ENCODE data around the gene C2CD5.

DNA sequence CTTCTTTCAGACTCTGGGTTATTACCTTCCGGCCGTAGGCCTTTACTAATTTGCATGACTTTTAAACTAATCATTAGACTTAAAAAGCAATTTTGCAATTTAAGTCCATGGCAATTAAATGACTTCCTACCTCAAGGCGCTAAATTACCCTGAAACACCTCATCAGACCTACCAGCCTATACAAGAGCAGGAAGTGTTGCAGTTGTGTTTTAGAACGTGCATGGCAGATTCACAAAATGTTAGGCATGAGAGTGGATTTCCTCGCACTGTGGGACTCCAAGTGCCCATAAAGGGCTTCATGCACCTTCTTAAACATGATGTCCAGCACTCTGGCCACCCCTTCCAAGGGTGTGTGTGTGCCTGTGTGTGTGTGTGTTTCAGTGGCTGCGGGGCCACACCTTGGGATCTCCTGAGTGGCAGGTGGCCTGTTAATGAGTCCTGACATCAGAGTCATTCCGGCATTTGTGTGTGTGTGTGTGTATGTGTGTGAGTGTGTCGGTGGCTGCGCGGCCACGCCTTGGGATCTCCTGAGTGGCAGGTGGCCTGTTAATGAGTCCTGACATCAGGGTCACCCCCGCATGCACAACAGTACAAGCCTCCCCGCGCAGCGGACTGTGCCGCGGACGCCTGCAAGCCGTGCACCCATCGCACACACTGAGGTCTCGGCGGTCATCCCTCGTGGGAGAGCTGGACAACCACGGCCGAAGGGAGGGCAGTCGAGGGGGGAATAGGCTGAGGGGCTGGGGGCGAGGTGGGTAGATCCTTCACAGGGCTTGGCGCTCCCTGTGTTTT, 900 bp downstream of the C2CD5 start:
- TF ChIP-seq, protein P1, sequence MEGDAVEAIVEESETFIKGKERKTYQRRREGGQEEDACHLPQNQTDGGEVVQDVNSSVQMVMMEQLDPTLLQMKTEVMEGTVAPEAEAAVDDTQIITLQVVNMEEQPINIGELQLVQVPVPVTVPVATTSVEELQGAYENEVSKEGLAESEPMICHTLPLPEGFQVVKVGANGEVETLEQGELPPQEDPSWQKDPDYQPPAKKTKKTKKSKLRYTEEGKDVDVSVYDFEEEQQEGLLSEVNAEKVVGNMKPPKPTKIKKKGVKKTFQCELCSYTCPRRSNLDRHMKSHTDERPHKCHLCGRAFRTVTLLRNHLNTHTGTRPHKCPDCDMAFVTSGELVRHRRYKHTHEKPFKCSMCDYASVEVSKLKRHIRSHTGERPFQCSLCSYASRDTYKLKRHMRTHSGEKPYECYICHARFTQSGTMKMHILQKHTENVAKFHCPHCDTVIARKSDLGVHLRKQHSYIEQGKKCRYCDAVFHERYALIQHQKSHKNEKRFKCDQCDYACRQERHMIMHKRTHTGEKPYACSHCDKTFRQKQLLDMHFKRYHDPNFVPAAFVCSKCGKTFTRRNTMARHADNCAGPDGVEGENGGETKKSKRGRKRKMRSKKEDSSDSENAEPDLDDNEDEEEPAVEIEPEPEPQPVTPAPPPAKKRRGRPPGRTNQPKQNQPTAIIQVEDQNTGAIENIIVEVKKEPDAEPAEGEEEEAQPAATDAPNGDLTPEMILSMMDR (IDR thresholded peaks at IDR 0.05), result no peak
- TF ChIP-seq POLR2AphosphoS5 (IDR thresholded peaks at IDR 0.05) (peak in 1 of 3 donors; percentile 29), POLR2A (IDR thresholded peaks at IDR 0.05) (no peak), EP300 (IDR thresholded peaks at IDR 0.05) (no peak)

Data from stomach (tissue), 4 donors.